Lung (tissue), 16 donors: ENCODE measurements around the gene ZNF304. TPM values are rescaled to one million over a fixed set of nuclear protein-coding genes. Genes with fewer than 3 reads are reported as not detected.
A peak's percentile ranks its signal among the peaks of the same experiment; 100 is the strongest.

Experiments used
- ATAC-seq: fragments of 200-7000 bp; cut with Tn5 transposase; one replicate; pipeline ENCODE4 v1.9.1; 2020; ENCODE audit warnings: moderate number of reproducible peaks; ENCODE audit not compliant: insufficient read depth, low FRiP score
- DNase-seq, 3 donors: peaks; one replicate each; pipeline ENCODE4 v3.0.0-alpha.2; 2013 to 2017
- H3K27ac ChIP-seq, 2 donors: one replicate each; pipeline ENCODE4 v1.5.1; 2013; ENCODE audit warnings: mild to moderate bottlenecking in 2 of 2, moderate library complexity in 2 of 2, control low read depth in 1 of 2, inconsistent platforms in 1 of 2, low read depth in 1 of 2, low read length in 1 of 2
- H3K27me3 ChIP-seq, 3 donors: one replicate each; pipeline ENCODE4 v1.5.1; 2013; ENCODE audit warnings: low read length in 2 of 3; ENCODE audit not compliant: control insufficient read depth in 3 of 3, insufficient read depth in 3 of 3
- H3K36me3 ChIP-seq, 4 donors: one replicate each; pipeline ENCODE4 v1.5.1; 2013; ENCODE audit warnings: low read length in 4 of 4, mild to moderate bottlenecking in 1 of 4, moderate library complexity in 1 of 4; ENCODE audit not compliant: control insufficient read depth in 4 of 4, insufficient read depth in 4 of 4
- H3K4me1 ChIP-seq, 5 donors: one replicate each; pipeline ENCODE4 v1.5.1; 2013; ENCODE audit warnings: low read length in 5 of 5, mild to moderate bottlenecking in 2 of 5, moderate library complexity in 1 of 5; ENCODE audit not compliant: control insufficient read depth in 5 of 5, insufficient read depth in 5 of 5
- H3K4me3 ChIP-seq: one replicate; pipeline ENCODE4 v1.5.1; 2013; ENCODE audit warnings: mild to moderate bottlenecking, control low read depth, moderate library complexity
- H3K9ac ChIP-seq, 2 donors: one replicate each; pipeline ENCODE4 v1.5.1; 2013; ENCODE audit warnings: low read length in 2 of 2, control low read depth in 1 of 2; ENCODE audit not compliant: insufficient read depth in 1 of 2
- H3K9me3 ChIP-seq, 4 donors: one replicate each; pipeline ENCODE4 v1.5.1; 2013; ENCODE audit warnings: low read length in 3 of 4, mild to moderate bottlenecking in 1 of 4, moderate library complexity in 1 of 4; ENCODE audit not compliant: control insufficient read depth in 4 of 4, insufficient read depth in 3 of 4
- CTCF ChIP-seq: IDR thresholded peaks from 2 replicates; pipeline ENCODE4 v1.5.1; 2012; ENCODE audit warnings: mild to moderate bottlenecking; ENCODE audit errors: control extremely low read depth, extremely low read depth
- WGBS, 2 donors: extraction: QIAGEN DNeasy Blood & Tissue Kit; methylation state at CpG; one replicate each; pipeline ENCODE4 v1.1.7; 2013; 5-methylcytosine and 5-hydroxymethylcytosine counted together
- long read RNA-seq, 5 donors: transcript quantifications; one replicate each; lab custom pipeline, GENCODE V29; 2026
- polyA plus RNA-seq, 2 donors: library from polyadenylated mRNA; stranded (reverse); fragments of 200-250 nt; gene quantifications; one replicate each; pipeline ENCODE4 v1.2.1, GENCODE V29; 2013
- total RNA-seq, 2 donors: library from RNA; depleted of rRNA in 1 of 2; stranded (reverse); fragments of >200 nt in 1 of 2; gene quantifications; one replicate each; pipeline ENCODE4 v1.2.1, GENCODE V29; 2014 to 2021
- donor health status: control.
- donor health status: control.
- donor health status: Bipolar disorder and iron deficiency.
- donor health status: healthy.
- donor health status: DM: yes; HTN: yes; CAD: no.

The ZNF304 gene
- total RNA-seq (10 to 100 TPM in 1 of 2 donors, 1 to 10 TPM in 1; 7.9 to 13.5 TPM), polyA plus RNA-seq (1 to 10 TPM; 2.6 to 3.8 TPM)
- long read RNA-seq, donor 1, full-length matches to known transcripts: 5 of 5 reads
- long read RNA-seq, donor 1, partial matches to known transcripts: 0 of 5 reads
- long read RNA-seq, donor 1, other reads (novel, unspliced or antisense): 0 of 5 reads
- long read RNA-seq, donor 2, full-length matches to known transcripts: 2 of 2 reads
- long read RNA-seq, donor 2, partial matches to known transcripts: 0 of 2 reads
- long read RNA-seq, donor 2, other reads (novel, unspliced or antisense): 0 of 2 reads
- long read RNA-seq, donor 3: 0 reads
- long read RNA-seq, donor 4, full-length matches to known transcripts: 2 of 2 reads
- long read RNA-seq, donor 4, partial matches to known transcripts: 0 of 2 reads
- long read RNA-seq, donor 4, other reads (novel, unspliced or antisense): 0 of 2 reads
- long read RNA-seq, donor 5, full-length matches to known transcripts: 3 of 3 reads
- long read RNA-seq, donor 5, partial matches to known transcripts: 0 of 3 reads
- long read RNA-seq, donor 5, other reads (novel, unspliced or antisense): 0 of 3 reads

- peak within 1 kb of the TSS; percentile 95 to 98 for H3K9ac ChIP-seq
- H3K4me1 ChIP-seq: peaks cover 8 to 15% (median 11%) of the 10 kb centered on the region in 5 donors
- 2 to 3% methylated on average over 57 of the region's 57 CpGs for WGBS, 2 donors
- DNase-seq (peak; percentile 97 to 99 (median 98)), ATAC-seq (peak; percentile 95)
- no peaks in the 10 kb centered on the region for H3K27me3 ChIP-seq
- H3K4me3 ChIP-seq: peak within 1 kb of the TSS; percentile 81
- H3K9me3 ChIP-seq: peaks cover 0 to 29% (median 0%) of the 10 kb centered on the region in 4 donors
- no peak for TF ChIP-seq CTCF
- peak within 1 kb of the TSS; percentile 74 to 75 for H3K27ac ChIP-seq
- H3K36me3 ChIP-seq: peaks cover 10 to 25% (median 19%) of the 10 kb centered on the region in 4 donors
These were observed at the start of gene ZNF304 for GRCh38 chr19:57350877-57351805. TSS of gene ZNF304 (plus strand) at chr19:57351271. CDS start at chr19:57351665, 394 bp downstream.

- no peak for TF ChIP-seq CTCF
- no peak overlapping the region for H3K4me3 ChIP-seq
- H3K36me3 ChIP-seq: peaks cover 4 to 15% (median 11%) of the 10 kb centered on the region in 4 donors
- no peaks in the 10 kb centered on the region for H3K27me3 ChIP-seq
- H3K27ac ChIP-seq: no peak overlapping the region
- ATAC-seq (peak; percentile 82), DNase-seq (no peak)
- no peak overlapping the region for H3K9ac ChIP-seq
- H3K9me3 ChIP-seq: peaks cover 0 to 20% (median 0%) of the 10 kb centered on the region in 4 donors
- 82 to 91% methylated on average over 1 of the region's 1 CpG for WGBS, 2 donors
- H3K4me1 ChIP-seq: peaks cover 0 to 6% (median 0%) of the 10 kb centered on the region in 5 donors
These were observed 49.0 kb upstream of the ZNF304 start for GRCh38 chr19:57302020-57302465.

GRCh38 chr19:57302727-57303401 is 48.2 kb upstream of the ZNF304 start:
- no peak for TF ChIP-seq CTCF
- H3K36me3 ChIP-seq: peaks cover 4 to 15% (median 11%) of the 10 kb centered on the region in 4 donors
- no peak overlapping the region for H3K27ac ChIP-seq
- no peak overlapping the region for H3K9ac ChIP-seq
- H3K4me3 ChIP-seq: no peak overlapping the region
- DNase-seq: no peak
- H3K27me3 ChIP-seq: no peaks in the 10 kb centered on the region
- WGBS, 2 donors: 82 to 95% methylated on average over 7 of the region's 7 CpGs
- no peak for ATAC-seq
- H3K4me1 ChIP-seq: peaks cover 0 to 6% (median 0%) of the 10 kb centered on the region in 5 donors
- H3K9me3 ChIP-seq: peaks cover 0 to 20% (median 0%) of the 10 kb centered on the region in 4 donors
